Peyer's patch (tissue), 4 donors: ENCODE results near the gene PC. TPM values are rescaled to one million over a fixed set of nuclear protein-coding genes. Genes with fewer than 3 reads are reported as not detected.
A peak's percentile ranks its signal among the peaks of the same experiment; 100 is the strongest.
"Not testable (repeated sequence)": the region's sequence is repeated elsewhere in the genome, so short reads cannot be mapped to it uniquely, and the experiment has no call there.

Experiments
- DNase-seq, 3 donors: peaks; one replicate each; pipeline ENCODE4 v3.0.0-alpha.2; 2017 to 2019
- H3K27ac ChIP-seq, 4 donors: fragments of 200-600 bp; sonication (generic); one replicate each; pipeline ENCODE4 v1.5.1; 2016 to 2019
- H3K27me3 ChIP-seq, 2 donors: fragments of 200-600 bp; sonication (generic); one replicate each; pipeline ENCODE4 v1.5.1; 2019
- H3K36me3 ChIP-seq, 3 donors: fragments of 200-600 bp; sonication (generic); one replicate each; pipeline ENCODE4 v1.5.1; 2016 to 2019
- H3K4me1 ChIP-seq, 4 donors: fragments of 200-600 bp; sonication (generic); one replicate each; pipeline ENCODE4 v1.5.1; 2016 to 2019
- H3K4me3 ChIP-seq, 4 donors: fragments of 200-600 bp; sonication (generic); 1 replicate in 3 of 4; 2 replicates in 1 of 4; pipeline ENCODE4 v1.5.1; 2016 to 2019; ENCODE audit warnings: mild to moderate bottlenecking in 1 of 4
- H3K9me3 ChIP-seq, 4 donors: fragments of 200-600 bp; sonication (generic); one replicate each; pipeline ENCODE4 v1.5.1; 2016 to 2019; ENCODE audit warnings: mild to moderate bottlenecking in 1 of 4
- CTCF ChIP-seq, 6 experiments: fragments of 450-650 bp in 4 of 6; fragments of 200-600 bp in 2 of 6; sonication (generic) in 1 of 6; IDR thresholded peaks; one replicate each; pipeline ENCODE4 v1.5.1; 2017 to 2019; ENCODE audit warnings: antibody characterized with exemption in 6 of 6, mild to moderate bottlenecking in 3 of 6, moderate library complexity in 1 of 6
- POLR2A ChIP-seq, 2 donors: fragments of 450-650 bp; IDR thresholded peaks; one replicate each; pipeline ENCODE4 v1.5.1; 2017; ENCODE audit warnings: antibody characterized with exemption in 2 of 2, mild to moderate bottlenecking in 2 of 2, moderate library complexity in 2 of 2
- total RNA-seq, 4 donors: library from RNA; depleted of rRNA; stranded (reverse); fragments of >200 nt; gene quantifications; one replicate each; pipeline ENCODE4 v1.1.0, GENCODE V29; 2016

Gene PC
- 10 to 100 TPM; 15.7 to 88.9 (median 77.2) TPM for total RNA-seq

- Histone ChIP-seq H3K36me3 (no peaks in the 10 kb centered on the region), H3K27me3 (no peaks in the 10 kb centered on the region), H3K27ac (peak within 1 kb of the TSS; percentile 47 to 87 (median 74)), H3K4me3 (peak within 1 kb of the TSS; percentile 53 to 92 (median 70)), H3K9me3 (no peaks in the 10 kb centered on the region), H3K4me1 (peaks cover 0 to 12% (median 6%) of the 10 kb centered on the region in 4 donors)
- peak; percentile 94 to 100 (median 99) for DNase-seq
- TF ChIP-seq POLR2A (IDR thresholded peaks at IDR 0.05) (peak; percentile 91 to 93), CTCF (IDR thresholded peaks at IDR 0.05) (no peak)
These were observed at the start of gene PC for GRCh38 chr11:66958232-66958955. Gene PC (minus strand): TSS chr11:66958383. CDS start chr11:66872159, 86,224 bp downstream.

GRCh38 chr11:67007126-67007525 lies 48.9 kb upstream of the PC start:
- no peaks in the 10 kb centered on the region for H3K27me3 ChIP-seq
- H3K36me3 ChIP-seq, result no peaks in the 10 kb centered on the region
- no peak overlapping the region for H3K4me3 ChIP-seq
- TF ChIP-seq POLR2A (IDR thresholded peaks at IDR 0.05) (no peak), CTCF (IDR thresholded peaks at IDR 0.05) (no peak)
- H3K27ac ChIP-seq, result no peak overlapping the region
- H3K9me3 ChIP-seq, result no peaks in the 10 kb centered on the region
- H3K4me1 ChIP-seq, result no peaks in the 10 kb centered on the region
- DNase-seq, result no peak

GRCh38 chr11:67006029-67006884 lies 48.1 kb upstream of the PC start:
- H3K4me1 ChIP-seq, result no peaks in the 10 kb centered on the region
- H3K27me3 ChIP-seq, result no peaks in the 10 kb centered on the region
- DNase-seq, result no peak
- no peaks in the 10 kb centered on the region for H3K36me3 ChIP-seq
- H3K9me3 ChIP-seq, result no peaks in the 10 kb centered on the region
- TF ChIP-seq POLR2A (IDR thresholded peaks at IDR 0.05), result no peak
- TF ChIP-seq CTCF (IDR thresholded peaks at IDR 0.05), result no peak
- no peak overlapping the region for H3K4me3 ChIP-seq
- H3K27ac ChIP-seq, result no peak overlapping the region

- DNase-seq, H3K9me3 ChIP-seq, H3K4me1 ChIP-seq, H3K27ac ChIP-seq, H3K36me3 ChIP-seq, H3K4me3 ChIP-seq, H3K27me3 ChIP-seq: not testable (repeated sequence)
These were observed 47.0 kb upstream of the PC start for GRCh38 chr11:67005200-67005599.

- TF ChIP-seq CTCF (IDR thresholded peaks at IDR 0.05) (no peak), POLR2A (IDR thresholded peaks at IDR 0.05) (no peak)
- no peak for DNase-seq
- no peaks in the 10 kb centered on the region for H3K9me3 ChIP-seq
- H3K4me1 ChIP-seq, result no peaks in the 10 kb centered on the region
- H3K4me3 ChIP-seq, result no peak overlapping the region
- no peak overlapping the region for H3K27ac ChIP-seq
- no peaks in the 10 kb centered on the region for H3K36me3 ChIP-seq
- H3K27me3 ChIP-seq, result no peaks in the 10 kb centered on the region
These were observed 44.8 kb upstream of the PC start for GRCh38 chr11:67002921-67003411.
